IPS-15b (cell line): Measurements from ENCODE around the gene ABHD16A.

Experiments
- H3K27me3 ChIP-seq: one replicate; pipeline ENCODE4 v1.6.1; 2013; ENCODE audit warnings: low read length; ENCODE audit not compliant: control insufficient read depth, insufficient read depth
- H3K36me3 ChIP-seq: one replicate; pipeline ENCODE4 v1.6.1; 2013; ENCODE audit warnings: low read length; ENCODE audit not compliant: control insufficient read depth, insufficient read depth
- H3K4me1 ChIP-seq: one replicate; pipeline ENCODE4 v1.6.1; 2013; ENCODE audit warnings: mild to moderate bottlenecking, low read length; ENCODE audit not compliant: control insufficient read depth, insufficient read depth
- H3K4me3 ChIP-seq: one replicate; pipeline ENCODE4 v1.5.1; 2013; ENCODE audit warnings: low read depth, low read length
- H3K9ac ChIP-seq: one replicate; pipeline ENCODE4 v1.6.1; 2013; ENCODE audit warnings: low read depth, mild to moderate bottlenecking, low read length
- H3K9me3 ChIP-seq: one replicate; pipeline ENCODE4 v1.6.1; 2013; ENCODE audit warnings: mild to moderate bottlenecking, low read length; ENCODE audit not compliant: control insufficient read depth, insufficient read depth

ABHD16A gene

GRCh38 chr6:31702819-31703716 lies at the start of gene ABHD16A:
ABHD16A (minus strand) TSS chr6:31703324; CDS start chr6:31703281, 43 bp downstream.
- H3K4me1 ChIP-seq = peaks cover 2% of the 10 kb centered on the region
- peak within 1 kb of the TSS; percentile 95 for H3K4me3 ChIP-seq
- no peaks in the 10 kb centered on the region for H3K27me3 ChIP-seq
- peaks cover 7% of the 10 kb centered on the region for H3K36me3 ChIP-seq
- H3K9ac ChIP-seq = peak within 1 kb of the TSS; percentile 90
- H3K9me3 ChIP-seq = no peaks in the 10 kb centered on the region

- H3K36me3 ChIP-seq = no peaks in the 10 kb centered on the region
- H3K9ac ChIP-seq = no peak overlapping the region
- no peaks in the 10 kb centered on the region for H3K9me3 ChIP-seq
- no peak overlapping the region for H3K4me3 ChIP-seq
- H3K27me3 ChIP-seq = no peaks in the 10 kb centered on the region
- no peaks in the 10 kb centered on the region for H3K4me1 ChIP-seq
Observed at GRCh38 chr6:31752739-31753319, 49.7 kb upstream of the ABHD16A start.

- no peak overlapping the region for H3K9ac ChIP-seq
- no peaks in the 10 kb centered on the region for H3K4me1 ChIP-seq
- H3K4me3 ChIP-seq = no peak overlapping the region
- H3K27me3 ChIP-seq = no peaks in the 10 kb centered on the region
- no peaks in the 10 kb centered on the region for H3K9me3 ChIP-seq
- no peaks in the 10 kb centered on the region for H3K36me3 ChIP-seq
Observed at GRCh38 chr6:31750411-31751022, 47.4 kb upstream of the ABHD16A start.

- Histone ChIP-seq H3K9ac (no peak overlapping the region), H3K9me3 (no peaks in the 10 kb centered on the region), H3K36me3 (no peaks in the 10 kb centered on the region), H3K4me3 (no peak overlapping the region), H3K27me3 (no peaks in the 10 kb centered on the region), H3K4me1 (no peaks in the 10 kb centered on the region)
Observed at GRCh38 chr6:31749301-31750036, 46.3 kb upstream of the ABHD16A start.

- H3K4me1 ChIP-seq = peaks cover 4% of the 10 kb centered on the region
- H3K36me3 ChIP-seq = peaks cover 8% of the 10 kb centered on the region
- H3K9me3 ChIP-seq = no peaks in the 10 kb centered on the region
- H3K9ac ChIP-seq = no peak overlapping the region
- no peaks in the 10 kb centered on the region for H3K27me3 ChIP-seq
- no peak overlapping the region for H3K4me3 ChIP-seq
Observed at GRCh38 chr6:31744422-31744821, 41.3 kb upstream of the ABHD16A start.

GRCh38 chr6:31742894-31743293 lies 39.8 kb upstream of the ABHD16A start:
- H3K9me3 ChIP-seq = no peaks in the 10 kb centered on the region
- H3K36me3 ChIP-seq = peaks cover 8% of the 10 kb centered on the region
- no peak overlapping the region for H3K4me3 ChIP-seq
- H3K4me1 ChIP-seq = peaks cover 6% of the 10 kb centered on the region
- H3K27me3 ChIP-seq = no peaks in the 10 kb centered on the region
- no peak overlapping the region for H3K9ac ChIP-seq

- peaks cover 8% of the 10 kb centered on the region for H3K36me3 ChIP-seq
- no peak overlapping the region for H3K9ac ChIP-seq
- no peaks in the 10 kb centered on the region for H3K27me3 ChIP-seq
- H3K4me3 ChIP-seq = no peak overlapping the region
- H3K9me3 ChIP-seq = no peaks in the 10 kb centered on the region
- peaks cover 11% of the 10 kb centered on the region for H3K4me1 ChIP-seq
Observed at GRCh38 chr6:31741815-31742214, 38.7 kb upstream of the ABHD16A start.

- no peaks in the 10 kb centered on the region for H3K9me3 ChIP-seq
- H3K36me3 ChIP-seq = peaks cover 8% of the 10 kb centered on the region
- H3K4me3 ChIP-seq = peak overlapping the region; percentile 85
- no peaks in the 10 kb centered on the region for H3K27me3 ChIP-seq
- peak overlapping the region; percentile 93 for H3K9ac ChIP-seq
- peaks cover 14% of the 10 kb centered on the region for H3K4me1 ChIP-seq
Observed at GRCh38 chr6:31740397-31741223, 37.5 kb upstream of the ABHD16A start.

- peaks cover 14% of the 10 kb centered on the region for H3K4me1 ChIP-seq
- peaks cover 8% of the 10 kb centered on the region for H3K36me3 ChIP-seq
- no peaks in the 10 kb centered on the region for H3K27me3 ChIP-seq
- peak within 1 kb of the TSS; percentile 93 for H3K9ac ChIP-seq
- peak within 1 kb of the TSS; percentile 85 for H3K4me3 ChIP-seq
- H3K9me3 ChIP-seq = no peaks in the 10 kb centered on the region
Observed at GRCh38 chr6:31739639-31740396, 36.7 kb upstream of the ABHD16A start, which contains the start of gene MSH5. MSH5 (plus strand) TSS chr6:31740005; CDS start chr6:31740467, 462 bp downstream.
